Thyroid gland (tissue), 4 donors: ENCODE measurements around the gene TTR. TPM values are rescaled to one million over a fixed set of nuclear protein-coding genes. Genes with fewer than 3 reads are reported as not detected.

ENCODE experiments used
- DNase-seq, 2 donors: peaks; one replicate each; pipeline ENCODE4 v3.0.0-alpha.2; 2019
- H3K27ac ChIP-seq, 3 donors: fragments of 200-600 bp; sonication (generic); 1 replicate in 2 of 3; 2 replicates in 1 of 3; pipeline ENCODE4 v1.5.1; 2016 to 2019; ENCODE audit warnings: mild to moderate bottlenecking in 1 of 3, moderate library complexity in 1 of 3
- H3K27me3 ChIP-seq: fragments of 200-600 bp; sonication (generic); one replicate; pipeline ENCODE4 v1.5.1; 2019
- H3K36me3 ChIP-seq, 2 donors: fragments of 200-600 bp; sonication (generic); one replicate each; pipeline ENCODE4 v1.5.1; 2016 to 2019
- H3K4me1 ChIP-seq, 2 donors: fragments of 200-600 bp; sonication (generic); one replicate each; pipeline ENCODE4 v1.5.1; 2017 to 2019
- H3K4me3 ChIP-seq, 3 donors: fragments of 200-600 bp; sonication (generic); replicated peaks in 1 of 3; 1 replicate in 2 of 3; 2 replicates in 1 of 3; pipeline ENCODE4 v1.5.1; 2016; ENCODE audit warnings: mild to moderate bottlenecking in 1 of 3
- H3K9me3 ChIP-seq: fragments of 200-600 bp; sonication (generic); one replicate; pipeline ENCODE4 v1.5.1; 2017
- CTCF ChIP-seq, 6 experiments: fragments of 200-600 bp in 3 of 6; fragments of 450-650 bp in 3 of 6; sonication (generic) in 3 of 6; IDR thresholded peaks; one replicate each; pipeline ENCODE4 v1.5.1; 2016 to 2019; ENCODE audit warnings: antibody characterized with exemption in 6 of 6, mild to moderate bottlenecking in 2 of 6, inconsistent platforms in 1 of 6, moderate library complexity in 1 of 6
- POLR2A ChIP-seq, 2 donors: fragments of 450-650 bp; IDR thresholded peaks; one replicate each; pipeline ENCODE4 v1.6.1; 2017; ENCODE audit warnings: antibody characterized with exemption in 2 of 2, mild to moderate bottlenecking in 2 of 2, moderate library complexity in 1 of 2
- WGBS, 2 donors: methylation state at CpG; one replicate each; pipeline ENCODE4 v1.1.5; 2017; 5-methylcytosine and 5-hydroxymethylcytosine counted together
- intact Hi-C: fragments of 100-400 bp; cut with DNase I; formaldehyde crosslinking; loops from one replicate; pipeline ENCODE4 v1.15.1; 2023
- total RNA-seq, 4 donors: library from RNA; depleted of rRNA; stranded (reverse); fragments of >200 nt; gene quantifications; one replicate each; pipeline ENCODE4 v1.2.3, GENCODE V29; 2016

TTR gene
- total RNA-seq, 4 donors from 2014 or later = not detected

GRCh38 chr18:31611511-31611910 lies 19.8 kb downstream of the TTR start:
- 86 to 92% methylated on average over 5 of the region's 5 CpGs for WGBS, 2 donors
- Histone ChIP-seq H3K27me3 (no peaks in the 10 kb centered on the region), H3K4me3 (no peak overlapping the region), H3K4me1 (no peaks in the 10 kb centered on the region), H3K27ac (no peak overlapping the region), H3K36me3 (no peaks in the 10 kb centered on the region), H3K9me3 (no peaks in the 10 kb centered on the region)
- no peak for TF ChIP-seq POLR2A (IDR thresholded peaks at IDR 0.05)
- TF ChIP-seq CTCF (IDR thresholded peaks at IDR 0.05) = no peak
- intact Hi-C loops = no loop called here
- no peak for DNase-seq

GRCh38 chr18:31612124-31612523 lies 20.4 kb downstream of the TTR start:
- intact Hi-C loops = no loop called here
- Histone ChIP-seq H3K27ac (no peak overlapping the region), H3K4me1 (no peaks in the 10 kb centered on the region), H3K36me3 (no peaks in the 10 kb centered on the region), H3K4me3 (no peak overlapping the region), H3K27me3 (no peaks in the 10 kb centered on the region), H3K9me3 (no peaks in the 10 kb centered on the region)
- no peak for DNase-seq
- WGBS, 2 donors = 57 to 59% methylated on average over 6 of the region's 6 CpGs
- no peak for TF ChIP-seq POLR2A (IDR thresholded peaks at IDR 0.05)

- Histone ChIP-seq H3K9me3 (no peaks in the 10 kb centered on the region), H3K4me1 (no peaks in the 10 kb centered on the region), H3K27ac (no peak overlapping the region), H3K36me3 (no peaks in the 10 kb centered on the region), H3K27me3 (no peaks in the 10 kb centered on the region), H3K4me3 (no peak overlapping the region)
- TF ChIP-seq CTCF (IDR thresholded peaks at IDR 0.05) (no peak), POLR2A (IDR thresholded peaks at IDR 0.05) (no peak)
- intact Hi-C loops = no loop called here
- WGBS, 2 donors = 76 to 77% methylated on average over 2 of the region's 2 CpGs
- no peak for DNase-seq
Observed at GRCh38 chr18:31614044-31614443, 22.4 kb downstream of the TTR start.

- no peak overlapping the region for H3K27ac ChIP-seq
- H3K4me3 ChIP-seq = no peak overlapping the region
- H3K27me3 ChIP-seq = no peaks in the 10 kb centered on the region
- no peaks in the 10 kb centered on the region for H3K36me3 ChIP-seq
- WGBS, 2 donors = 90 to 93% methylated on average over 4 of the region's 4 CpGs
- intact Hi-C loops = no loop called here
- no peaks in the 10 kb centered on the region for H3K4me1 ChIP-seq
- no peaks in the 10 kb centered on the region for H3K9me3 ChIP-seq
- TF ChIP-seq POLR2A (IDR thresholded peaks at IDR 0.05) (no peak), CTCF (IDR thresholded peaks at IDR 0.05) (no peak)
- no peak for DNase-seq
Observed at GRCh38 chr18:31616586-31616985, 24.9 kb downstream of the TTR start.

- H3K36me3 ChIP-seq = no peaks in the 10 kb centered on the region
- H3K4me3 ChIP-seq = no peak overlapping the region
- H3K27me3 ChIP-seq = no peaks in the 10 kb centered on the region
- DNase-seq = no peak
- no peak overlapping the region for H3K27ac ChIP-seq
- TF ChIP-seq CTCF (IDR thresholded peaks at IDR 0.05) (no peak), POLR2A (IDR thresholded peaks at IDR 0.05) (no peak)
- intact Hi-C loops = no loop called here
- 79 to 83% methylated on average over 5 of the region's 5 CpGs for WGBS, 2 donors
- no peaks in the 10 kb centered on the region for H3K9me3 ChIP-seq
- H3K4me1 ChIP-seq = no peaks in the 10 kb centered on the region
Observed at GRCh38 chr18:31617031-31617717, 25.5 kb downstream of the TTR start.
